HG03108 (cell line): Measurements from ENCODE around the gene IFT122.
"Not testable (repeated sequence)": the region's sequence is repeated elsewhere in the genome, so short reads cannot be mapped to it uniquely, and the experiment has no call there.

ENCODE experiments used
- ATAC-seq: cut with Tn5 transposase; IDR thresholded peaks from one replicate; pipeline ENCODE4 v1.9.1; 2021; ENCODE audit warnings: moderate library complexity; ENCODE audit not compliant: unreplicated experiment

IFT122 gene

DNA sequence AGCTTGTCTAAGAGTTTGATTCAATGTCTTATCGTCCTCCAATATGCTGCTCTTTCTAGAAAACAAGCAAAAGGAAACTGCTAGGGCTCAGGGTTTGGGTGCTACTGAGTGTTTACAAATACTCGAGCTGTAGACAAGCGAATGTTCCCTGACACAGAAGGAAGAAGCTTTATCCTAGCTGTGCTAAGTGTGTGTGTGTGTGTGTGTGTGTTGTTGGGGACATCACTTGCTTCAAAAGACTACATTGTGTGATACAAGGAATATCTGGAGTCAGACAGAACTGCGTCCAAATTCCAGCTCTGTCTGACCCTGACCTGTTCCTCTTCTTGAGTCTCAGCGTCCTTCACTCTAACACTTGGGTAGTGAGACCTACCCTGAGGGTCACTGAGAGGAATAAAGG, 54.5 kb downstream of the IFT122 start:
- not testable (repeated sequence) for ATAC-seq

DNA sequence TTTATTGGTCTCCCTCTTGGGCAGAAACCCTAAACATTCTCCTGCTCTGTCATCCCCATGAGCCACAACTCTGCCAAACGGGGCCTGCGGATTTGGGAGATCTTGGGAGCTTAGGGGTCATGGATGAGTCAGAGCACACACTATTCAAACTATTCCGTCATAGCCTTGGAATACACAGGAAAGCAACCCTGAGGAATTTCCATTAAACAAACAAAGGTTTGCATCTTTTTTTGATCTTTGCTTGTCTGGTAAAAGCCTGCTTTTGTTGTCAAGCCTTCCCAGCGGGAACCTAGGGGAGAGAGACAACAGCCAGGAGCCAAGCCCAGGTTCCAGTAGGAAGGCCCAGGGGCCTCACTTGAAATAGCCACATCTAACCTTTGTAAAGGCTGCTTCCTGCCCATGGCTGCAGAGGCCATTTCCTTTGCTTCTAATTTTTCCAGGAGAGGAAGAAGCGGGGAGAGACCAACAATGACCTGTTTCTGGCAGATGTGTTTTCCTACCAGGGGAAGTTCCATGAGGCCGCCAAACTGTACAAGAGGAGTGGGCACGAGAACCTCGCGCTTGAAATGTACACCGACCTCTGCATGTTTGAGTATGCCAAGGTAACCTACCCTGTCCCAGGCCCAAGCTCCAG, 55.1 kb downstream of the IFT122 start:
- ATAC-seq = not testable (repeated sequence)

DNA sequence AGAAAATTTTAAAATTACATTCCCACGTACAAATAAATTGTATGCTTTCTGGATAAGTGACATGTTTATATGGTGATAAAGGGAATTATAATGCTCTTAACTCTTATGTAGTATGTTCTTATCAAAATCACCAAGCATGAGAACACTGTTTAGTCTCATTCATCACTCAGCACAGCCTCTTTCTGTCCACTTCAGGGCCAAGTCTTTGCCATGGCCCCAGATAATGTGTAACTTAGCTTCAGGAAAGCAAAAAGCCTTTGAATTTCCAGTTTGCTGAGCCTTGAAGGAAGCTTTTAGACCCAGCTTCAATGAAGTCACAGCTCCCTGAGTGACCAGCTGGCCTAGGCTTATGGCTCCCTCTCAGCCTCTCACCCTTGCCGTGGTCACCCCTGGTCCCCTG, 57.9 kb downstream of the IFT122 start:
- ATAC-seq = not testable (repeated sequence)

DNA sequence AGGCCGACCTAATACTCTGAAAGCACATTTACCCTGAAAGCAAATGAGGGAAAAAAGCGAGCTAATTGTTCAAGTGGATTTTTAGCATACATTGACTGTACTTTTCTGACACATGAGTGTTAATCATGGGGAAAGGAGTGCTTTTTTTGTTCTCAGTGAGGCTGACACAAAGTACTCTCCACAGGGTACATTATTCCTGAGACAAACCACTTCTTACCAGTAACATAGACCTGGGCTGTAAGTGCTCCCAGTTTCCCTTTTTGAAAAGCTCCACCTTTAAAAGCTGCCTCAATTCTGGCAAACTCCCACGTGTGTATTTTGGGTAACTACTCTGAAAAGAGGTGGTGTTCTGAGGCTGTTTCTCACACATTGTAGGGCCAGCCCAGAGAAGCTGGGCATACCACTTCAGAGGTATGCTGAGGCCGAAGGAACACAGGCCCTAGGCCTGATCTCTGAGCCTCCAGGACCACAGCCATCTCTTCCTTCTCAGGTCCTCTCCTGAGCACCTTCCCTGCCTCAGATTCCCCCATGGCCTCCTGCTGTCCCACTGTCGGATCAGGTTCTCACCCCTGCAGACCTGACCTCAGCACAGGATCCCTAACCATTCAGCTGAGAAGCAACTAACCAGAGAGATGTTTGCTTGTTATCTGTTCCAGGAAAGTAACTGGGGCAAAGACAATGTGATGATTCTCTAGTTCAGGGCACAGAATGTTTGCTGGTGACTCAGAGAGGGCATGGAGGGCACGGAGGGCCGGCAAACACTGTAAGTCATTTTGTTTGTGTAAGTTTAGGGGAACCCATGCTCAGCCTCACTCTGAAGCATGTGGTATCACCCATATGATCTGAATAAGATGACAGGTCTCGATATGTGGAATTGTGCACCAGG, 58.8 kb downstream of the IFT122 start:
- ATAC-seq = not testable (repeated sequence)

DNA sequence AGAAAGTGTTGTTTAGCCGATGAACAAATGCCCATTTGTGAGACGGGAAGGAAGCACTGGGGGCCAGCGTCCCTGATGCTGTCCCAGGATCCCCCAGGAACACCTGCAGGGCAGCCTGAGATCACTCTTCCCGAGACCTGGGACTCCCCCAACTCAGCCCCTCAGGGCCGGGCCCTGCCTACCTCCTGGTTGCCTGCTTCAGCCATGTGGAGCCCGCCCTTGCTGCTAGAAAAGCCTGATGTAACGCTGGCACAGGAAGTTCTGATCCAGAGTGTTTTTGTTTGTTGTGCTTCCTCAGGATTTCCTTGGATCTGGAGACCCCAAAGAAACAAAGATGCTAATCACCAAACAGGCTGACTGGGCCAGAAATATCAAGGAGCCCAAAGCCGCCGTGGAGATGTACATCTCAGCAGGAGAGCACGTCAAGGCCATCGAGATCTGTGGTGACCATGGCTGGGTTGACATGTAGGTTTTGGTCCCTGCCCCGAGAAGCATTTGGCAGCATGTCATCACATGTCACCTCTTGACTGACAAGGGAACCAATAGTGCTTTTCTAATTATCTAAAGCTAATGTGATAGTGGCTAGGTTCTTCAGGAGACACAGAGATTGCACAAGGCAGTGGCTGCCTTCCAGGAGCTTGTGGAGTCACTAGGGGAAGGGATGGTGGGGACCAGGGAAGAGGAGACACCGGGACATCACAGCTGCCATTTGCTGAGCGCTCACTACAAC, 59.7 kb downstream of the IFT122 start:
- not testable (repeated sequence) for ATAC-seq

DNA sequence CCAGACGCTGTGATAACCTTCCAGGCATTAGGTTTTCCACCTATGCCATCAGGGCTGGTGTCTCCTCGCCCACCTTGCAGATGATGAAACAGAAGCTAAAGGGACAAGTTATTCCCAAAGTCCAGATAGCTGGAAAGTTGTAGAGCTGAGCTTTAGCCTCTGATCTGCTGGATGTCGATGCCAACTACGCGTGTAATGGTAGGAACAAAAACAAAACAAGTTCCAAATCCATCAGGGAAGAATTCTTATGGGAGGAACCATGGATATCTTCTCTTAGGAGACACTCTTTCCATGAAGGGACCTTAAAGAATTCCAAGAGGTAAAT, 60.3 kb downstream of the IFT122 start:
- no peak for ATAC-seq

DNA sequence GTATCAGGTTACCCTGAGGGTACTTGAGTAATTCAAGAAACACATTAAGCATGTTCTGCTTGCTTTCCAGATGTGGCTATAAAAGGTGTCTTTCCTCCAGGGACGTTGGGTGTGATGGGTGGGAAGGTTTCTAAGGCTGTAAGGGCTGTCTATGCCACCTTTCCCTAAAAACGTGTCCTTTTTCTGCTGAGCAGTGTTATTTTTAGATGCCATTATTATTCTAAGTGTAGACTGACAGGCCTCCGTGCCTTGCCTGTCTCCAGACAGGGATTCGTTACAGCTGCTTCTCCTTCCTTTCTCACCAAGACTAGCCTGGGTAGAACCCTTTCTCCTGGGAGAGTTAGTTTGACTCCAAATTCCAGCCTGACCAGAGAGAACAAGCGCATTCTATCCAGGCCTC, 61.6 kb downstream of the IFT122 start:
- no peak for ATAC-seq

DNA sequence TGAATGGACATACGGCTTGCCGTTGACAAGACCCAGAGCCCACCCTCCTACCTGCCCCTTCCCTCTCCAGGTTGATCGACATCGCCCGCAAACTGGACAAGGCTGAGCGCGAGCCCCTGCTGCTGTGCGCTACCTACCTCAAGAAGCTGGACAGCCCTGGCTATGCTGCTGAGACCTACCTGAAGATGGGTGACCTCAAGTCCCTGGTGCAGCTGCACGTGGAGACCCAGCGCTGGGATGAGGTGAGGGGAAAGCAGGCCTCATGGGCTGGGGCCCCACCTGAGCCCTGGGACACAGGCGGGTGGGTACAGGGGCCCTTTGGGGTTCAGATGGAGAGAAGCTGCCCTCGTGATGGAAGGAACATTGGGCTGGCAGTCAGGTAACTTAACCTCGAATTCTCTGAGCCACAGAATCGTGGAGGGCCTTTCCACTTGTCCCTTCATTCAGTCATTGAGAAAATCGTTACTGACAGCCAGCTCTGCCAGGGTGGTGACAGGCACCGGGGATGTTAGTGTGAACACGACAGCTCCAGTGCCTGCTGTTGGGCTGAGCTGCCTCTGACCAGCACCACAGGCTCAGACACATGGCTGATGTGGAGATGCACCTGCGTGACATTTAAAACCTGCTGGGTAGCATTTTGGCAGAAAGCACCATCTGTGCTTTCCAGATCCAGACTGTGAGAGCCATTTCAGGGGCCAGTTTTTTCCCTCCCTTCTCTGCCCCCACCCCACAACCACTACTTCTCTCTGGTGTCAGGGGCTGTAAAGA, 62.8 kb downstream of the IFT122 start:
- ATAC-seq = no peak

DNA sequence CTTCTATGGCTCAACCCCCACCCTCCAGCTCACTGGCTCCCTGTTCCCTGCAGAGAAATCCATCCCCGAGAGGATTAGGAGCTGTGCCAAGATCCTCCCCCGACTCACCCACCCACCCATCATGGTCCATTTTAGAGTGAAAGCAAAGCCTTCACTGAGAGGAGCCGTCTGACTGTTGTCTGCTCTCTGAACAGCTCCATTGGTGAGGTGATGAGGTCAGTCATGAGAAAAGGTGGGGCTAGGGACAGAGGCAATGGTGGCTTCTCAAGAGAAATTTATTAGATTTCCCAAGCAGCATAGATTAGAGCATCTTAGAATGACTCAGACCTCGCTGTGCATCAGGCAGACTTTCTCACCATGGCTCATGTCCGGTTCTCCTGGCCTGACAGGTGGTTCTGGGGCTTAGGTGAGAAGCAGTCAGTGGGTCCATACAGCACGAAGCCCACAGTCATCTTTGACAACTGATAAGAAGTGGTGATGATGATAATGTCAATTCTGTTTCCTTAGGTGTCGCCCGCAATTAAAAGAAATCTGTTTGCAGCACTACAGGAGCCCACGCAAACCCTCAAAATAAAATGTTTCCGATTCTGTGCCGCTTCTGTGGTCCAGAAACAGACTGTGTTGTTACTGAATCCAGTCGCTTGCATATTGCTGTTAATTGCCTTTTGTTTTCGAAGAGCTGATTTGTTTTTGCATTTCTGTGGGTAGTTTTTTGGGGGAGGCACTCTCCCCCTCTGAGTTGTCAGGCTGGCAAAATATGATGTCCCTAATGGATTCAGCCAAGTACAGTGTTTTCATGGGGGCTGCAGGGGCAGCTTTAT, 63.7 kb downstream of the IFT122 start:
- ATAC-seq = no peak

DNA sequence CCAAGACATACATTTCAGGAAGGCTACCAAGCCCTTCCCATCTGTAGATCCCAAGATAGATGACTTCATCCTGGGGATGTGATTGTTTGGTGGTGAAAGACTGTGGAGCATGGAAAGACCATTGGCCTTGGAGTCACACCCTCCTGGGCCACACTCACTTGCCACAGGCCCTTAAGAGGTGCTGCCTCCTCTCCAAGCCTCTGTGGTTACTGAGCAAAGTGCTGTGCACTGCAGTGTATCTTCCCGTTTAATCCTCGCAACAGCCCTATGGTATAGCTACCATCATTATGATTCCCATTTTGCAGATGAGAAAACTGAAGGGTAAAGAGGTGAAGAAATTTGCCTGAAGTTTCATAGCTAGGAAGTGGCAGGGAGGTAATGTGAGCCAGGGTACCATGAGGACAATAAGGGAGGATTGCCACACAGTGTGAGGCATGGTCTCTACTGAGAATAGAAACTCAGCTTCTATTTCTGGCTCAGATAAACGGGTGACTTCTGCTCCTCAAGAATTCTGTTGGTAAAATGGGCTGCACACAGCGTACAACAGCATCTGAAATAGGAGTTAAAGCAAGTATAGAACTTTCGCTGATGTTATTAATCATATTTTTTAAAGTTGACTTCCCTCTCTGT, 64.6 kb downstream of the IFT122 start:
- no peak for ATAC-seq

DNA sequence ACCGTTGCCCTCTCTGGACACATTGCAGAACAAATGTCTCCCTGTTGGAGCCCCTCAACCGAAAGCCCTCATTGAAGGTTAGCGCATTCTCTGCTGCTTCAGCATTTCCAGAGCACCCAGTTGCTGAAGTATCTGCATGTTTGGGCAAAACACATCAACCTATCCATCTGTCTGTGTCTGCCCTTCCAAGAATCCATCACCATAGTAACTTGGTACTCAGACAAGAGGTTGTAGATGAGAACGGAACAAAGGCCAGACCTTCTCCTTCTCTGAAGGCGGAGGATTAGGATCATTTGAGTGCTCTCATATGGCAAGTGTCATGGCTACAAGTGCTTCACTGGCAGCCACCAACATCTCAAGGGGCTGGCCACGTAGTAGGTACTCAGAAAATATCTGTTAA, 65.3 kb downstream of the IFT122 start:
- no peak for ATAC-seq

DNA sequence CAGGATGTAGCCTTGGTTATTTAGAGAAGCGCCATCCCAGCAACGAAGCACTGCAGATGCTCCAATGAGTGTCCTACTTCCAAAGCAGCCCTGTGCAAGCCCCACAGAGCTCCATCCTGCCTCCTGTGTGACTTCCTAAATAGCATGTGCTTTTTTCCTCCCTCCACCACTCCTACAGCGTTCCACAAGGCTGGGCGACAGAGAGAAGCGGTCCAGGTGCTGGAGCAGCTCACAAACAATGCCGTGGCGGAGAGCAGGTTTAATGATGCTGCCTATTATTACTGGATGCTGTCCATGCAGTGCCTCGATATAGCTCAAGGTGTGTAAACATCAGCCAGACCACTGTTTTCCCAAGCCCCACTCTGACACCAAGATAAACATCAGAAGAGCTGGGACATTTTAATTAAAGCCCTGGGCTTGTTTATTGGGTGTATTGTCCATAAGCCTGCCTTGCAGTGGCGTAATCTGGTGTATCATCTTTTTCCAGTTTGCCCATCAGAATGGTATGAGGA, 66.3 kb downstream of the IFT122 start:
- ATAC-seq = no peak

DNA sequence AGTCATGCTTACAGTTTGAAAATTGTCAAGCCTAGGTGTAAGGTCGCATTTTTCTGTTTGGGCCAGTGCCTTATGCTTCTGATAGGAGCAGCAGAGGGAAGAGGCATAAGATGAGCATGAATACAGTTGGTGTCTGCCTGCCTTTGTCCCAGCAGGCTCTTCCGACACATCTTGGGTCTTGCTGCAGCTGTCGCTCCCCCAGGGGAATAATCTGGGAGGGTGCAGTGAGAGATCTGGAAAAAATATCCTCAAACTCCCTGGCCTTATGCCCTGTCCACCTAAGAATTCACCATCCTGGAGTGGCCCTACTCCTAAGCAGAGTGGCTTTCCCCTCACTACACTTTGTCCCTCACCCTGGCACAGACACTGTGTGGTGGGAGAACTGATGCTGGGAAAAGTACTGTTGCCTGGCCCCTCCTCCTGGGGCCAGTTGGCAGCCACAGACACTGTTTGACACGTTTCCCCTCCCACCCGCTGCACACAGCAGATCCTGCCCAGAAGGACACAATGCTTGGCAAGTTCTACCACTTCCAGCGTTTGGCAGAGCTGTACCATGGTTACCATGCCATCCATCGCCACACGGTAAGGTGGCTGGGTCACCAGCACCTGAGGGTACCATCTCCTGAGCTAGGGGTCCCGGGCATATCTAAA, 67.3 kb downstream of the IFT122 start:
- no peak for ATAC-seq

DNA sequence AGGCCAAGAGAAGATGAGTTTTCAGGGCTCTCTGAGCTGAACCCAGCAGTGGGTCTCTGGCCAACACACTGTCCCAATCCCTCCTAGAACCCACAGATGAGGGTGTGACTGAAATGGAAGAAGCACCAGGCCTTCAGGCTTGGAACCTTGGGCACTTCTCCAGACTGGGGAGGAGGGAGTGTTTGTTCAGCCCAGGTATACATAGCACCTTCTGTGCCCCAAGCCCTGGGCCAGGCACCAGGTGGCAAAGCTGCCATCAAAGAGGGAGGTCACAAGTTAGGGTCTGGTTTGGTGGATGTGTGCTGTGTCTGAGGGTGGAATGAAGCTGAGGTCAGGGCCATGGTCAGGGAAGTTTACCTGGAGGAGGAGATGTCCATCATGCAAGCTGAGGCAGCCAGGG, 72.6 kb downstream of the IFT122 start:
- no peak for ATAC-seq

DNA sequence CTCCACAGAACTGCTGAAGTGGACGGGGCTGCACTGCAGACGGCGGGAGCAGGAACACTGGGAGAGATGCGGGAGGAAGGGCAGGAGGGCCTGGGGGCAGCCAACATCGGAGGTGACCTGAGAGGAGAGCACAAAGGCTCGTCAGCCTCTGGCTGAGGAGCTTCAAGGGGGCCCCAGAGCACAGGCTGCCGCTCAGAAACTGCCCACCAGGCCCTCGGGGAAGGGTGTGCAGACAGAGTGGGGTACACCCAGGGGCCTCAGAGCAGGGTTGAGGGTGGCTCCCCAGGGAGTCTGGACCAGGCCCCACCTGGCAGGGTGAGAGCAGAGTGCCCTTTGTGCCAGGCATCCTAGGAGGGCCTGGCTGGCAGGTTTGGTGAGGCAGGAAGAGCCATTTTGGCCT, 73.7 kb downstream of the IFT122 start:
- no peak for ATAC-seq

DNA sequence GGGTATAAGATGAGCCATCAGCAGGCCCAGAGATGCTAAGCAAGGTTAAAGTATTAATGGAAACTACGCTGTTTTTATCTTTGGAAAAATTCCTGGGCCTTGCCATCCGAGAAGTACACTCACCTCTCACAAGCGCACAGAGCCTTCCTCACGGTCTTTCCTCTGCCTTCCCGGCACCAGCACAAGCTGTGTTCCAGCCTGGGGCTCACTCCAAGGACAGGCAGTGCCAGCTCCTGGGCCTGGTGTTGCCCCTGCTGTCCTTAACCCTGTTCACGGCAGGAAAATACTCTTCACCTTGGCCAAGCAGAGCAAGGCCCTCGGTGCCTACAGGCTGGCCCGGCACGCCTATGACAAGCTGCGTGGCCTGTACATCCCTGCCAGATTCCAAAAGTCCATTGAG, 74.1 kb downstream of the IFT122 start:
- ATAC-seq = no peak

DNA sequence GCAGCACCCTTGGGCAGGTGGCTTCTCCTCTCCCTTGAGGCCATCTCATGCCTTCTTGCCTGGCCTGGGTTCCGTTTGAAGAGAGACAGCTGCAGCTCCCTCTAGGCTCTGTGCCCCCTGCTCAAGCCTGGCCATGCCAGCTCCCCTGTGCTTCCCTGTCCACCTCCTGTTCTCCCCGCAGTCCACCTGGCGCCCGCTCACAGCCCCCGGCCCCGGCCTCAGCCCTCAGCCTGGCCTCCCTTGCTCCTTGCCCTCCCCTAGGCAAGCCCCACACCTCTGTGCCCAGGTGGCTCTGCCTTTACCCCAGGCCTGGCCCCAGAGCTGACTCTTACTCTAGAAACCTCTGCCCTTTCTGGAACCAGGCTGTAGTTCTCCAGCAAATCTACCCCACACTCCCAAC, 74.5 kb downstream of the IFT122 start:
- ATAC-seq = no peak

DNA sequence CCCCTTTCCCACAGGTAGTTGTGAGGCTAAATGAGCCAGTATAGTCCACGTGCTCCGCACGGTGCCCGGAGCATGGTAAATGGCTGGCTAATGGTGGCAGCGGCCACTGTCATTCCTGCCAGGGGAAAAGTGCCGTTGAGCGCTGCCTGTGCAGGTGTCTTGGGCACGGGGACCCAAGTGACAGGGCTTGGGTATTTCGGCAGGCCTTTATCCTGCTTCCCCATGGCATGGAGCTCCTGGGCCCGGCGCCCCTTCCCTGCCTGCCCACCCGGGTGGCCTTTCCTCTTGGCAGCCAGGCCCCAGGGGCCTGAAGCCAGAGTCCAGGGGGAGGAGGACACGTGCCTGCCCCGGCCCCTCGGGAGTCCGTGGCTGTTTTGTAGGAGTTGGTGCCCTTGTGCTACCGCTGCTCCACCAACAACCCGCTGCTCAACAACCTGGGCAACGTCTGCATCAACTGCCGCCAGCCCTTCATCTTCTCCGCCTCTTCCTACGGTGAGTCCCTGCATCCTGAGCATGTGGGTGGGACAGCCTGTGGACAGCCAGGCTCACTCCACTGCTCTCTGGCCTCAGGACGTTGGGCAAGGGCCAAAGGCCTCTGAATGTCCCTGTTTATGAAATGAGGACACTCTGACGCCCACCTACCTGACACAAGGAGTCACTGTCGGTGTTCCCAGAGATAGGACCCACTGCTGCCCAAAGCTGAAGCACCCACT, 75.2 kb downstream of the IFT122 start:
- not testable (repeated sequence) for ATAC-seq
